DOHH2 (cell line): Measurements from ENCODE around the gene GPC6.
"Not testable (repeated sequence)": the region's sequence is repeated elsewhere in the genome, so short reads cannot be mapped to it uniquely, and the experiment has no call there.

Source experiments
- H3F3A ChIP-seq: fragments of 200-600 bp; sonication (generic), shearing (Covaris generic); 2 replicates; pipeline ENCODE4 v1.6.0; 2016; ENCODE audit warnings: antibody characterized with exemption, mild to moderate bottlenecking; ENCODE audit not compliant: control insufficient read depth, insufficient read depth
- H3K27ac ChIP-seq: fragments of 200-600 bp; sonication (generic); 2 replicates; pipeline ENCODE4 v1.5.1; 2014; ENCODE audit warnings: low read depth, mild to moderate bottlenecking, low read length, moderate library complexity
- H3K27me3 ChIP-seq: fragments of 200-600 bp; sonication (generic); 2 replicates; pipeline ENCODE4 v1.6.1; 2014; ENCODE audit warnings: mild to moderate bottlenecking, low read length, mixed read lengths; ENCODE audit not compliant: control insufficient read depth
- H3K36me3 ChIP-seq: fragments of 200-600 bp; sonication (generic); 2 replicates; pipeline ENCODE4 v1.6.1; 2014; ENCODE audit warnings: mild to moderate bottlenecking, low read length, moderate library complexity, mixed read lengths; ENCODE audit not compliant: control insufficient read depth
- H3K4me1 ChIP-seq: fragments of 200-600 bp; sonication (generic); 2 replicates; pipeline ENCODE4 v1.6.1; 2014; ENCODE audit warnings: mild to moderate bottlenecking, low read length, mixed read lengths; ENCODE audit not compliant: control insufficient read depth
- H3K4me2 ChIP-seq: fragments of 200-600 bp; sonication (generic); 2 replicates; pipeline ENCODE4 v1.6.0; 2014; ENCODE audit warnings: mild to moderate bottlenecking, low read length, moderate library complexity
- H3K4me3 ChIP-seq: fragments of 200-600 bp; sonication (generic); 2 replicates; pipeline ENCODE4 v1.5.1; 2014; ENCODE audit warnings: mild to moderate bottlenecking, low read length, mixed read lengths
- H3K79me2 ChIP-seq: fragments of 200-600 bp; sonication (generic); 2 replicates; pipeline ENCODE4 v1.6.1; 2014; ENCODE audit warnings: mild to moderate bottlenecking, low read length, mixed read lengths; ENCODE audit not compliant: control insufficient read depth
- H3K9me2 ChIP-seq: fragments of 200-600 bp; sonication (generic); replicated peaks from 2 replicates; pipeline ENCODE4 v1.6.1; 2014; ENCODE audit warnings: mild to moderate bottlenecking, low read length, mixed read lengths; ENCODE audit not compliant: control insufficient read depth
- H3K9me3 ChIP-seq: fragments of 200-600 bp; sonication (generic); 2 replicates; pipeline ENCODE4 v1.6.1; 2014; ENCODE audit warnings: antibody characterized with exemption, low read length, mixed read lengths; ENCODE audit not compliant: control insufficient read depth, insufficient read depth
- H4K20me1 ChIP-seq: fragments of 200-600 bp; sonication (generic); 2 replicates; pipeline ENCODE4 v1.6.0; 2014; ENCODE audit warnings: low read depth, mild to moderate bottlenecking, antibody characterized with exemption, low read length, moderate library complexity; ENCODE audit not compliant: control insufficient read depth, insufficient read depth
- CTCF ChIP-seq: fragments of 200-600 bp; sonication (generic); IDR thresholded peaks from one replicate; pipeline ENCODE4 v1.5.1; 2014; ENCODE audit warnings: antibody characterized with exemption, mild to moderate bottlenecking, low read depth, low read length; ENCODE audit not compliant: poor library complexity, severe bottlenecking
- EZH2phosphoT487 ChIP-seq: fragments of 200-600 bp; sonication (generic); IDR thresholded peaks from 2 replicates; pipeline ENCODE4 v1.6.1; 2017; ENCODE audit warnings: borderline replicate concordance, mild to moderate bottlenecking, antibody characterized with exemption, low read length, moderate library complexity, mixed read lengths

The GPC6 gene

GRCh38 chr13:93450191-93450621 is 223.6 kb downstream of the GPC6 start:
- H3K79me2 ChIP-seq = no peaks in the 10 kb centered on the region
- no peaks in the 10 kb centered on the region for H3K4me1 ChIP-seq
- TF ChIP-seq CTCF (no peak), EZH2phosphoT487 (no peak)
- no peak overlapping the region for H3K27ac ChIP-seq
- no peaks in the 10 kb centered on the region for H4K20me1 ChIP-seq
- no peaks in the 10 kb centered on the region for H3K27me3 ChIP-seq
- no peak overlapping the region for H3K4me2 ChIP-seq
- H3K36me3 ChIP-seq = no peaks in the 10 kb centered on the region
- no peaks in the 10 kb centered on the region for H3K9me3 ChIP-seq
- H3F3A ChIP-seq = no peaks in the 10 kb centered on the region
- no peak overlapping the region for H3K4me3 ChIP-seq
- no peaks in the 10 kb centered on the region for H3K9me2 ChIP-seq

- H3K4me3 ChIP-seq = no peak overlapping the region
- H3K36me3 ChIP-seq = no peaks in the 10 kb centered on the region
- no peaks in the 10 kb centered on the region for H3K9me3 ChIP-seq
- H4K20me1 ChIP-seq = no peaks in the 10 kb centered on the region
- H3K27ac ChIP-seq = no peak overlapping the region
- H3K27me3 ChIP-seq = no peaks in the 10 kb centered on the region
- H3K79me2 ChIP-seq = no peaks in the 10 kb centered on the region
- TF ChIP-seq EZH2phosphoT487 (no peak), CTCF (no peak)
- no peak overlapping the region for H3K4me2 ChIP-seq
- no peaks in the 10 kb centered on the region for H3K9me2 ChIP-seq
- H3F3A ChIP-seq = no peaks in the 10 kb centered on the region
- no peaks in the 10 kb centered on the region for H3K4me1 ChIP-seq
These were observed 224.2 kb downstream of the GPC6 start for GRCh38 chr13:93450761-93451160.

- H3K4me1 ChIP-seq, H3F3A ChIP-seq, H4K20me1 ChIP-seq, H3K4me3 ChIP-seq, H3K9me2 ChIP-seq, H3K9me3 ChIP-seq, H3K79me2 ChIP-seq, H3K27ac ChIP-seq, H3K27me3 ChIP-seq, H3K4me2 ChIP-seq, H3K36me3 ChIP-seq: not testable (repeated sequence)
These were observed 228.1 kb downstream of the GPC6 start for GRCh38 chr13:93454676-93455235.

- H4K20me1 ChIP-seq = no peaks in the 10 kb centered on the region
- TF ChIP-seq CTCF (no peak), EZH2phosphoT487 (no peak)
- H3F3A ChIP-seq = no peaks in the 10 kb centered on the region
- no peaks in the 10 kb centered on the region for H3K27me3 ChIP-seq
- no peak overlapping the region for H3K4me3 ChIP-seq
- no peaks in the 10 kb centered on the region for H3K9me3 ChIP-seq
- no peaks in the 10 kb centered on the region for H3K9me2 ChIP-seq
- H3K4me2 ChIP-seq = no peak overlapping the region
- H3K36me3 ChIP-seq = no peaks in the 10 kb centered on the region
- no peaks in the 10 kb centered on the region for H3K79me2 ChIP-seq
- no peaks in the 10 kb centered on the region for H3K4me1 ChIP-seq
- H3K27ac ChIP-seq = no peak overlapping the region
These were observed 229.3 kb downstream of the GPC6 start for GRCh38 chr13:93455861-93456260.
